Activated CD8-positive, alpha-beta T cell treated with anti-CD3 and anti-CD28 coated beads, Interleukin-2, amount 10 ng/mL, durations not matched to agents 7 days and 5 days (primary cell): Measurements from ENCODE around the gene HDAC4. TPM values are rescaled to one million over a fixed set of nuclear protein-coding genes. Genes with fewer than 3 reads are reported as not detected.

Experiments used
- ATAC-seq: fragments of 150-1000 bp; cut with Tn5 transposase; one replicate; pipeline ENCODE4 v1.10.0; 2021; ENCODE audit warnings: moderate library complexity
- CTCF ChIA-PET: fragments of 350-600 bp; sonication (Branson Sonifier 250); formaldehyde crosslinking; loops from one replicate; lab custom pipeline; 2021; ENCODE audit warnings: antibody characterized with exemption; lab: Charles Lee
- POLR2A ChIA-PET: fragments of 350-600 bp; sonication (Branson Sonifier 250); formaldehyde crosslinking; loops from one replicate; lab custom pipeline; 2021; ENCODE audit warnings: antibody characterized with exemption; lab: Charles Lee
- DNase-seq: peaks from one replicate; pipeline ENCODE4 v3.0.0-alpha.2; 2020
- H3K27ac Mint-ChIP-seq: one replicate; pipeline ENCODE4 v1.8.0; 2021; ENCODE audit warnings: mild to moderate bottlenecking, mixed read lengths
- H3K27me3 Mint-ChIP-seq: one replicate; pipeline ENCODE4 v1.8.0; 2021; ENCODE audit warnings: low read depth, mixed read lengths
- H3K36me3 Mint-ChIP-seq: one replicate; pipeline ENCODE4 v1.8.0; 2021; ENCODE audit warnings: low read depth, mixed read lengths
- H3K4me1 Mint-ChIP-seq: one replicate; pipeline ENCODE4 v1.8.0; 2021; ENCODE audit warnings: low read depth, mixed read lengths
- H3K4me3 Mint-ChIP-seq: one replicate; pipeline ENCODE4 v1.8.0; 2021; ENCODE audit warnings: mild to moderate bottlenecking, mixed read lengths
- H3K9me3 Mint-ChIP-seq: one replicate; pipeline ENCODE4 v1.8.0; 2022; ENCODE audit warnings: mixed read lengths; ENCODE audit not compliant: insufficient read depth
- total RNA-seq, 2 experiments: library from RNA; stranded (reverse); gene quantifications; one replicate each; pipeline ENCODE4 v1.2.3, GENCODE V29; 2021

Gene HDAC4
- total RNA-seq, 2 experiments from 2014 or later = 50.7 to 58.8 TPM

- Mint-ChIP-seq H3K9me3 (peaks cover 16% of the 10 kb centered on the region), H3K4me3 (no peak overlapping the region), H3K4me1 (peaks cover 85% of the 10 kb centered on the region), H3K27ac (no peak overlapping the region), H3K36me3 (peaks cover 45% of the 10 kb centered on the region), H3K27me3 (no peaks in the 10 kb centered on the region)
- POLR2A ChIA-PET = interaction anchor here (1.3 kb wide), 1 partner anchor 38 kb away, joined by 3 read pairs; no protein-coding TSS in a partner anchor
- ATAC-seq (no peak), DNase-seq (no peak)
- CTCF ChIA-PET = no interaction called here
These were observed 144.5 kb downstream of the HDAC4 start for GRCh38 chr2:239256350-239256743.

GRCh38 chr2:239255628-239256349 is 145.0 kb downstream of the HDAC4 start:
- ATAC-seq (no peak), DNase-seq (no peak)
- no peaks in the 10 kb centered on the region for H3K27me3 Mint-ChIP-seq
- peaks cover 79% of the 10 kb centered on the region for H3K4me1 Mint-ChIP-seq
- ChIA-PET CTCF (interaction anchor here (0.9 to 1.0 kb wide), 2 partner anchors 12 to 39 kb away, joined by 3 to 4 read pairs; no protein-coding TSS in a partner anchor), POLR2A (interaction anchor here (0.8 to 1.3 kb wide), 3 partner anchors 12 to 38 kb away, joined by 3 to 4 read pairs (median 3); no protein-coding TSS in a partner anchor)
- H3K27ac Mint-ChIP-seq = no peak overlapping the region
- H3K4me3 Mint-ChIP-seq = no peak overlapping the region
- peaks cover 40% of the 10 kb centered on the region for H3K36me3 Mint-ChIP-seq
- H3K9me3 Mint-ChIP-seq = peaks cover 16% of the 10 kb centered on the region

GRCh38 chr2:239255218-239255617 is 145.6 kb downstream of the HDAC4 start:
- no peak for DNase-seq
- no peak for ATAC-seq
- Mint-ChIP-seq H3K27ac (no peak overlapping the region), H3K9me3 (peaks cover 16% of the 10 kb centered on the region), H3K4me1 (peaks cover 74% of the 10 kb centered on the region), H3K4me3 (no peak overlapping the region), H3K36me3 (peaks cover 40% of the 10 kb centered on the region), H3K27me3 (no peaks in the 10 kb centered on the region)
- POLR2A ChIA-PET = interaction anchor here (0.8 to 1.3 kb wide), 3 partner anchors 13 to 39 kb away, joined by 3 to 4 read pairs (median 3); no protein-coding TSS in a partner anchor
- CTCF ChIA-PET = interaction anchor here (0.9 to 1.0 kb wide), 2 partner anchors 13 to 40 kb away, joined by 3 to 4 read pairs; no protein-coding TSS in a partner anchor

- no peak overlapping the region for H3K4me3 Mint-ChIP-seq
- DNase-seq (no peak), ATAC-seq (no peak)
- peaks cover 16% of the 10 kb centered on the region for H3K9me3 Mint-ChIP-seq
- ChIA-PET POLR2A (interaction anchor here (1.2 kb wide), 1 partner anchor 13 kb away, joined by 4 read pairs; no protein-coding TSS in a partner anchor), CTCF (no interaction called here)
- H3K4me1 Mint-ChIP-seq = peaks cover 60% of the 10 kb centered on the region
- no peaks in the 10 kb centered on the region for H3K27me3 Mint-ChIP-seq
- no peak overlapping the region for H3K27ac Mint-ChIP-seq
- peaks cover 48% of the 10 kb centered on the region for H3K36me3 Mint-ChIP-seq
These were observed 147.0 kb downstream of the HDAC4 start for GRCh38 chr2:239253701-239254436.

DNA sequence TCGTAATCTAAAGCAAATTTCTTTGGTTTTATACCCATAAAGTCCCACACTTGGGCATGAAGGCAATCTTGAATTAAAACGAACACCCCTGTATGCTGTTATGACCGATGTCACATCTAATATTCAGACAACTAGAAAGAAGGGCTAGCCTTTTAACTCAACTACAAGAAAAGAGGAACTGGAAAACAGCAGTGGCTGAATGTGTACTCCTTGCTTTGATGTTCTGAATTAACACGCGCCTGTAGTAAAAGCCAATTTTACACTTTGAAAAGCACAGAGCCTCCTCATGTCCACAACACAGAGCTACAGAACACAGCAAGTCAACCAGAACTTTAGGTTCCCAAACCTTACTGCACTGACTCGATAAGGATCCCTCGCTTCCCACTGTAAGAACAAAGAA is 147.6 kb downstream of the HDAC4 start:
- no peak for ATAC-seq
- Mint-ChIP-seq H3K27me3 (no peaks in the 10 kb centered on the region), H3K27ac (no peak overlapping the region), H3K9me3 (peaks cover 13% of the 10 kb centered on the region), H3K4me1 (peaks cover 59% of the 10 kb centered on the region), H3K36me3 (peaks cover 42% of the 10 kb centered on the region), H3K4me3 (no peak overlapping the region)
- ChIA-PET CTCF (interaction anchor here (1.5 kb wide), 1 partner anchor 14 kb away, joined by 5 read pairs; no protein-coding TSS in a partner anchor), POLR2A (interaction anchor here (0.8 to 1.2 kb wide), 2 partner anchors 11 to 13 kb away, joined by 4 read pairs; no protein-coding TSS in a partner anchor)
- no peak for DNase-seq

DNA sequence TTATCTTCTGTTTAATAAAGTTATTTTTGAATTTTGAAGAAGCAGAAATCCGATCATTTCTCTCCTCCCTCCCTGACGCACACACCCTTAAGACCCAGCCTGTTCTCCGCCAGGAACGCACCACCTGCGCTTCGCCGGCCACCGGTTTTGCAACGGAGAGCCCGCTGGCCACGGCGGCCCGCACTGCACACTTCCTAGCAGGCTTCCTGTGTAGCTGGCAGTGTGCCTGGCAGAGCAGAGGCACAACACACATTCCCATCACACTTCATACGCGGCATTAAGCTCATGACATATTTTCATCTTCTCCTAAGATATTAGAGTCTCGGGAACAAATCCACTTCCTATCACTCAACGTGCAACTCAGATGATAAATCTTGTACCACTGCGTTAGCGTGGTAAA is 148.0 kb downstream of the HDAC4 start:
- H3K36me3 Mint-ChIP-seq = peaks cover 38% of the 10 kb centered on the region
- ATAC-seq = no peak
- no peak for DNase-seq
- H3K9me3 Mint-ChIP-seq = peaks cover 8% of the 10 kb centered on the region
- no peak overlapping the region for H3K4me3 Mint-ChIP-seq
- no peaks in the 10 kb centered on the region for H3K27me3 Mint-ChIP-seq
- CTCF ChIA-PET = interaction anchor here (0.6 to 1.5 kb wide), 2 partner anchors 15 to 480 kb away, joined by 3 to 5 read pairs; no protein-coding TSS in a partner anchor
- H3K4me1 Mint-ChIP-seq = peaks cover 55% of the 10 kb centered on the region
- no peak overlapping the region for H3K27ac Mint-ChIP-seq
- POLR2A ChIA-PET = interaction anchor here (0.8 to 1.2 kb wide), 2 partner anchors 11 to 14 kb away, joined by 4 read pairs; no protein-coding TSS in a partner anchor

GRCh38 chr2:239252393-239252792 is 148.4 kb downstream of the HDAC4 start:
- H3K9me3 Mint-ChIP-seq = peaks cover 4% of the 10 kb centered on the region
- ChIA-PET POLR2A (interaction anchor here (0.8 kb wide), 1 partner anchor 12 kb away, joined by 4 read pairs; no protein-coding TSS in a partner anchor), CTCF (interaction anchor here (0.6 to 1.5 kb wide), 2 partner anchors 15 to 480 kb away, joined by 3 to 5 read pairs; no protein-coding TSS in a partner anchor)
- H3K27me3 Mint-ChIP-seq = no peaks in the 10 kb centered on the region
- no peak overlapping the region for H3K4me3 Mint-ChIP-seq
- H3K4me1 Mint-ChIP-seq = peaks cover 55% of the 10 kb centered on the region
- no peak for ATAC-seq
- peaks cover 34% of the 10 kb centered on the region for H3K36me3 Mint-ChIP-seq
- H3K27ac Mint-ChIP-seq = no peak overlapping the region
- no peak for DNase-seq

DNA sequence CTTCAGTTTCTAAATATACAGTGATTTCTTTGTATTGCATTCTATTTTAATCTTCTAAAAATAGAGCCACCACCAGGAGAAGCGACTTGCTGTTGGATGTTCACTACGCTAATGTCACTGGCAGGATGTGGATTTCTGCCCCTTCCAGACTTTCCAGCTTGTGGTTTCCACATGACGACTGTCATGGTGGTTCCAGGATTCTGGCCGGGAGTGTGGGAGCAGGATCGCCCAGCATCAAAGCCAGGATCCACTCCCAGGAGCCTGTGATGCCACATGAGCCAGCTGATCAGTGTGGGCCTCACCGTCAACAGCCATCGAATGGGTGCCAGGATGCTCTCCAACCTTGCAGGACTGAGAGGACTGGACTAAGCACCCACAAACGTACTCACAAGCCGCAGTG is 148.8 kb downstream of the HDAC4 start:
- Mint-ChIP-seq H3K4me1 (peaks cover 55% of the 10 kb centered on the region), H3K27me3 (no peaks in the 10 kb centered on the region), H3K9me3 (peaks cover under 1% of the 10 kb centered on the region), H3K36me3 (peaks cover 29% of the 10 kb centered on the region), H3K27ac (no peak overlapping the region), H3K4me3 (no peak overlapping the region)
- ChIA-PET POLR2A (no interaction called here), CTCF (interaction anchor here (1.5 kb wide), 1 partner anchor 16 kb away, joined by 5 read pairs; no protein-coding TSS in a partner anchor)
- DNase-seq = no peak
- ATAC-seq = no peak

DNA sequence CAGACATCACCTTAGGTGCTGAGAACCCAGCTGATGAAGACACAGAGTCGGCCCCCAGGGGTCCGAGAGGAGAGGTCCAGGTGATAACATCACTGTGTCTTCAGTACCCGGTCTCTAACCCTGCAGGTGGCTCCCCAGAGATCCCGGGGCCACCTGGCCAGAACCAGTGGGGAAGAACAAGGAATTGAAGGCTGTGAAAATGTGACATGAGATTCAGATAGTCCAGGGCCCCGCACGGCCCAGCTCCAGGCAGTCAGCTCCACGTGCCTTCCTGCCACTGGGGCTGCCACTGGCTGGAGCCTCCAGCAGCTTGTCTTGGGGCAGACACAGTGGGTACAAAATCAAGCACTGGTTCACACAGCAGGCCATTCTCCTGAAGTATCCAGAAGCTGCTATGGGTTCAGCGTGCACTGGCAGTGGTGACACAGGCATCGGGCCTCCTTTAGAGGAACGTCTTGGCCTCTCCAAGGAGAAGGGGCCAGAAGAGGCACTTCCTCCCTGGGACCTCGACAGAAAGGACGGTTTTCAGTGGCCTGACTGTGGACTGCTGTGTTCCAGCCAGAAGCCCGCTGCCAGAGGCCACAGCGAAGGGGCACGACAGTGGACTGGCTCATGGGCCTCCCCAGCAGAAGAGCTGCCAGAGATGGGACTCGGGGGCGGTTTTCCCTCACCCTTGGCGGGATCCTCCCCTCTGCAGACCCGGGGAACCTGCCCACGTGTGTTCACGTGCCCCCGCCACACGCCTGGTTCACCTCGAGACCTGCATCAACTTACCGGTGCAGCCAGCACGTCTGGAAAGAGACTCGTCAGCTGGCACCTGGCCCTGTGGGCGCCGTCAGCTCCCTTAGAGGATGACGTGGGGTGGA is 150.4 kb downstream of the HDAC4 start:
- ChIA-PET CTCF (no interaction called here), POLR2A (interaction anchor here (0.5 kb wide), 1 partner anchor 14 kb away, joined by 4 read pairs; no protein-coding TSS in a partner anchor)
- Mint-ChIP-seq H3K27ac (no peak overlapping the region), H3K4me3 (no peak overlapping the region), H3K36me3 (peaks cover 27% of the 10 kb centered on the region), H3K9me3 (no peaks in the 10 kb centered on the region), H3K27me3 (no peaks in the 10 kb centered on the region), H3K4me1 (peaks cover 53% of the 10 kb centered on the region)
- DNase-seq (no peak), ATAC-seq (no peak)

GRCh38 chr2:239249776-239250175 is 151.0 kb downstream of the HDAC4 start:
- Mint-ChIP-seq H3K9me3 (no peaks in the 10 kb centered on the region), H3K27ac (no peak overlapping the region), H3K4me3 (no peak overlapping the region), H3K36me3 (peaks cover 25% of the 10 kb centered on the region), H3K27me3 (no peaks in the 10 kb centered on the region), H3K4me1 (peaks cover 48% of the 10 kb centered on the region)
- ChIA-PET POLR2A (no interaction called here), CTCF (interaction anchor here (0.7 kb wide), 1 partner anchor 12 kb away, joined by 4 read pairs; no protein-coding TSS in a partner anchor)
- ATAC-seq (no peak), DNase-seq (no peak)

- no peaks in the 10 kb centered on the region for H3K27me3 Mint-ChIP-seq
- CTCF ChIA-PET = no interaction called here
- H3K36me3 Mint-ChIP-seq = peaks cover 23% of the 10 kb centered on the region
- no peak overlapping the region for H3K4me3 Mint-ChIP-seq
- no peak overlapping the region for H3K27ac Mint-ChIP-seq
- no peak for DNase-seq
- no peaks in the 10 kb centered on the region for H3K9me3 Mint-ChIP-seq
- peaks cover 40% of the 10 kb centered on the region for H3K4me1 Mint-ChIP-seq
- no peak for ATAC-seq
- POLR2A ChIA-PET = no interaction called here
These were observed 151.8 kb downstream of the HDAC4 start for GRCh38 chr2:239249048-239249447.
